Fibroblast of lung (primary cell): ENCODE measurements around the gene CAB39L. TPM values are rescaled to one million over a fixed set of nuclear protein-coding genes. Genes with fewer than 3 reads are reported as not detected.

Experiments used
- DNase-seq, 2 donors: peaks; one replicate each; pipeline versions ENCODE4 v3.0.0 to v3.0.0-alpha.2; 2010; ENCODE audit warnings: low read depth in 2 of 2
- H2AFZ ChIP-seq: 2 replicates; pipeline ENCODE4 v1.5.1; 2012; ENCODE audit warnings: low read length, control low read depth, inconsistent platforms
- H3K27ac ChIP-seq: 2 replicates; pipeline ENCODE4 v1.5.1; 2011; ENCODE audit warnings: low read length, control low read depth; ENCODE audit not compliant: insufficient read depth
- H3K27me3 ChIP-seq: 2 replicates; pipeline ENCODE4 v1.5.1; 2011; ENCODE audit warnings: mild to moderate bottlenecking, low read length; ENCODE audit not compliant: control insufficient read depth, insufficient read depth
- H3K36me3 ChIP-seq: 2 replicates; pipeline ENCODE4 v1.5.1; 2011; ENCODE audit warnings: low read length; ENCODE audit not compliant: control insufficient read depth, insufficient read depth
- H3K4me1 ChIP-seq: 2 replicates; pipeline ENCODE4 v1.5.1; 2011; ENCODE audit warnings: low read length; ENCODE audit not compliant: control insufficient read depth, insufficient read depth; ENCODE audit errors: extremely low read depth
- H3K4me2 ChIP-seq: 2 replicates; pipeline ENCODE4 v1.5.1; 2011; ENCODE audit warnings: low read length, control low read depth; ENCODE audit not compliant: insufficient read depth; ENCODE audit errors: extremely low read depth
- H3K4me3 ChIP-seq, 4 experiments: fragments of 200-600 bp in 1 of 4; sonication (generic) in 1 of 4; replicated peaks in 1 of 4; 2 replicates each; pipeline ENCODE4 v1.5.1; 2011 to 2016; ENCODE audit warnings: low read length in 4 of 4, low read depth in 3 of 4, mild to moderate bottlenecking in 3 of 4, control low read depth in 2 of 4, inconsistent platforms in 1 of 4, mixed read lengths in 1 of 4; ENCODE audit not compliant: insufficient read depth in 1 of 4; ENCODE audit errors: control extremely low read depth in 1 of 4
- H3K79me2 ChIP-seq: 2 replicates; pipeline ENCODE4 v1.5.1; 2012; ENCODE audit warnings: mild to moderate bottlenecking, low read length, inconsistent platforms; ENCODE audit not compliant: control insufficient read depth, insufficient read depth
- H3K9ac ChIP-seq: 2 replicates; pipeline ENCODE4 v1.5.1; 2011; ENCODE audit warnings: mild to moderate bottlenecking, low read length, control low read depth; ENCODE audit not compliant: insufficient read depth
- H3K9me3 ChIP-seq: 2 replicates; pipeline ENCODE4 v1.5.1; 2012; ENCODE audit warnings: low read depth, low read length; ENCODE audit not compliant: control insufficient read depth, insufficient read depth
- H4K20me1 ChIP-seq: 2 replicates; pipeline ENCODE4 v1.5.1; 2011; ENCODE audit warnings: low read length; ENCODE audit not compliant: control insufficient read depth, insufficient read depth; ENCODE audit errors: extremely low read depth
- CTCF ChIP-seq, 2 donors: IDR thresholded peaks in 1 of 2; conservative IDR thresholded peaks in 1 of 2; 1 replicate in 1 of 2; 2 replicates in 1 of 2; pipeline ENCODE4 v1.5.1; 2011 to 2012; ENCODE audit warnings: low read length in 2 of 2, control low read depth in 1 of 2, inconsistent platforms in 1 of 2, low read depth in 1 of 2, mild to moderate bottlenecking in 1 of 2
- EZH2 ChIP-seq: IDR thresholded peaks from 2 replicates; pipeline ENCODE4 v1.5.1; 2012; ENCODE audit warnings: low read length, control low read depth, mild to moderate bottlenecking; ENCODE audit errors: missing control alignments
- polyA plus RNA-seq, 2 donors: library from polyadenylated mRNA; depleted of rRNA in 1 of 2; stranded (reverse) in 1 of 2; unstranded in 1 of 2; fragments of >200 nt; gene quantifications; 2 replicates each; pipeline ENCODE4 v1.2.1, GENCODE V29; 2011 to 2012; ENCODE audit warnings: missing spikeins in 1 of 2
- total RNA-seq: library from RNA; depleted of rRNA; stranded (reverse); fragments of >200 nt; gene quantifications from 2 replicates; pipeline ENCODE4 v1.2.1, GENCODE V29; 2014

Gene CAB39L
- total and polyA plus RNA-seq, 2 donors (not counting 1 experiment from before 2014, with no cell fraction given), result 9.4 to 13.0 TPM

DNA sequence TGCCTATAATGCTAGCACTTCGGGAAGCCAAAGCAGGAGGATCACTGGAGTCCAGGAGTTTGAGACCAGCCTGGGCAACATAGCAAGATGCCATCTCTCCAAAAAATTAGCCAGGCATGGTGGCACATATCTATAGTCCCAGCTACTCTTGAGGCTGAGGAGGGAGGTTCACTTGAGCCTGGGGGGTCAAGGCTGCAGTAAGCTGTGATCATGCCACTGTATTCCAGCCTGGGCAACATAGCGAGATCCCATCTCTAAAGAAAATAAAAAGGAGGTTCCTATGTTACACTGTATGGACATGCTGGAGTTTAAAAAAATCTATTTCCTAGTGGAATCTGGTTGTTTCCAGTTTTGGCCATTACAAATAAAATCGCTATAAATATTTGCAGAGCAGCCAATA is 2.6 kb downstream of the CAB39L start:
- H3K36me3 ChIP-seq, result no peaks in the 10 kb centered on the region
- no peak for TF ChIP-seq CTCF (conservative IDR thresholded peaks at IDR 0.05 in 1 of 2, IDR thresholded peaks at IDR 0.05 in 1 of 2; ENCODE audit: low read depth in 1 of 2, low read length in 2 of 2)
- TF ChIP-seq EZH2, result no peak
- H3K9me3 ChIP-seq, result no peaks in the 10 kb centered on the region
- no peaks in the 10 kb centered on the region for H3K27me3 ChIP-seq
- no peak overlapping the region for H3K4me2 ChIP-seq
- peaks cover 3% of the 10 kb centered on the region for H3K79me2 ChIP-seq
- H3K9ac ChIP-seq, result no peak overlapping the region
- no peak overlapping the region for H2AFZ ChIP-seq
- H3K4me1 ChIP-seq, result no peaks in the 10 kb centered on the region
- DNase-seq, result no peak
- H4K20me1 ChIP-seq, result no peaks in the 10 kb centered on the region
- no peak overlapping the region for H3K4me3 ChIP-seq
- H3K27ac ChIP-seq, result no peak overlapping the region

DNA sequence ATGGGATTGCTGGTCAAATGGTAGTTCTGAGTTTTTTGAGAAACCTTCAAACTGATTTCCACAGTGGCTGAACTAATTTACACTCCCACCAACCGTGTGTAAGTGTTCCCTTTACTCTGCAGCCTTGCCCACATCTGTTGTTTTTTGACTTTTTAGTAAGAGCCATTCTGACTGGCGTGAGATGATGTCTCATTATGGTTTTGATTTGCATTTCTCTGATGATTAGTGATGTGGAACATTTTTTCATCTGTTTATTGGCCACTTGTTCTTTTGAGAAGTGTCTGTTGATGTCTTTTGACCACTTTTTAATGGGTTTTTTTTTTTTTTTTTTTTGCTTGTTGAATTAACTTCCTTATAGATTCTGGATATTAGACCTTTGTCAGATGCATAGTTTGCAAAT is 4.3 kb downstream of the CAB39L start:
- TF ChIP-seq CTCF (conservative IDR thresholded peaks at IDR 0.05 in 1 of 2, IDR thresholded peaks at IDR 0.05 in 1 of 2; ENCODE audit: low read depth in 1 of 2, low read length in 2 of 2) (no peak), EZH2 (no peak)
- no peaks in the 10 kb centered on the region for H3K9me3 ChIP-seq
- H2AFZ ChIP-seq, result no peak overlapping the region
- H3K27me3 ChIP-seq, result no peaks in the 10 kb centered on the region
- H3K4me1 ChIP-seq, result no peaks in the 10 kb centered on the region
- H3K4me3 ChIP-seq, result no peak overlapping the region
- no peaks in the 10 kb centered on the region for H4K20me1 ChIP-seq
- H3K36me3 ChIP-seq, result no peaks in the 10 kb centered on the region
- H3K79me2 ChIP-seq, result peaks cover 2% of the 10 kb centered on the region
- no peak for DNase-seq
- H3K27ac ChIP-seq, result no peak overlapping the region
- H3K4me2 ChIP-seq, result no peak overlapping the region
- no peak overlapping the region for H3K9ac ChIP-seq

DNA sequence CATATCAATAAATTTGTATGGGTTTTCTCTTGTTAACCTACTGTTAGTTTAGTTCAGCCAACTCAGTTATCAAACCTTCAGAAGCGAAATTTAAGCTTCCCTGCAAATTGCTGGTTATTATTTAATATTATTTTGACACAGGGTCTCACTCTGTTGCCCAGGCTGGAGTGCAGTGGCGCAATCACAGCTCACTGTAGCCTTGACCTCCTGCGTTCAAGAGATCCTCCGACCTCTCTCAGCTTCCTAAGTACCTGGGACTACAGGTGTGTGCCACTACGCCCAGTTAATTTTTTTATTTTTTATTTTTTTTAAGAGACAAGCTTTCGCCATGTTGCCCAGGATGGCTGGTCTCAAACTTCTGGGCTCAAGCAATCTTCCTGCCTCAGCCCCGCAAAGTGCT is 6.2 kb downstream of the CAB39L start:
- H3K4me2 ChIP-seq, result no peak overlapping the region
- H3K9me3 ChIP-seq, result no peaks in the 10 kb centered on the region
- H3K4me3 ChIP-seq, result no peak overlapping the region
- H3K9ac ChIP-seq, result no peak overlapping the region
- DNase-seq, result no peak
- no peaks in the 10 kb centered on the region for H3K27me3 ChIP-seq
- H4K20me1 ChIP-seq, result no peaks in the 10 kb centered on the region
- TF ChIP-seq EZH2, result no peak
- TF ChIP-seq CTCF (conservative IDR thresholded peaks at IDR 0.05 in 1 of 2, IDR thresholded peaks at IDR 0.05 in 1 of 2; ENCODE audit: low read depth in 1 of 2, low read length in 2 of 2), result no peak
- no peaks in the 10 kb centered on the region for H3K4me1 ChIP-seq
- no peaks in the 10 kb centered on the region for H3K36me3 ChIP-seq
- no peak overlapping the region for H2AFZ ChIP-seq
- H3K27ac ChIP-seq, result no peak overlapping the region
- H3K79me2 ChIP-seq, result no peaks in the 10 kb centered on the region
